Neutrophil (primary cell): ENCODE results near the gene RNF130.

Experiments used
- H3K27ac ChIP-seq: fragments of 200-600 bp; sonication (generic); 2 replicates; pipeline ENCODE4 v1.5.1; 2016; ENCODE audit warnings: mild to moderate bottlenecking, moderate library complexity
- H3K27me3 ChIP-seq: fragments of 200-600 bp; sonication (generic); 2 replicates; pipeline ENCODE4 v1.6.0; 2016; ENCODE audit warnings: mild to moderate bottlenecking
- H3K36me3 ChIP-seq: fragments of 200-600 bp; sonication (generic); 2 replicates; pipeline ENCODE4 v1.5.1; 2017
- H3K4me1 ChIP-seq, 2 experiments: fragments of 200-600 bp in 1 of 2; sonication (generic) in 1 of 2; 1 replicate in 1 of 2; 2 replicates in 1 of 2; pipeline versions ENCODE4 v1.5.1 to v1.6.1; 2013 to 2016; ENCODE audit warnings: low read depth in 1 of 2, low read length in 1 of 2, mild to moderate bottlenecking in 1 of 2, moderate library complexity in 1 of 2; ENCODE audit not compliant: control insufficient read depth in 1 of 2, insufficient read depth in 1 of 2
- H3K4me3 ChIP-seq, 2 experiments: fragments of 200-600 bp in 1 of 2; sonication (generic) in 1 of 2; 1 replicate in 1 of 2; 2 replicates in 1 of 2; pipeline ENCODE4 v1.5.1; 2013 to 2016; ENCODE audit warnings: low read depth in 1 of 2, low read length in 1 of 2, mild to moderate bottlenecking in 1 of 2, moderate library complexity in 1 of 2
- H3K9me3 ChIP-seq: fragments of 200-600 bp; sonication (generic); 2 replicates; pipeline ENCODE4 v1.5.1; 2016
- CTCF ChIP-seq: fragments of 200-600 bp; sonication (generic); IDR thresholded peaks from 2 replicates; pipeline ENCODE4 v1.5.1; 2016; ENCODE audit warnings: antibody characterized with exemption

The RNF130 gene

GRCh38 chr5:179975713-179976134, 95.8 kb downstream of the RNF130 start:
- Histone ChIP-seq H3K27ac (no peak overlapping the region), H3K4me1 (peaks cover 5 to 12% of the 10 kb centered on the region in 2 experiments), H3K27me3 (no peaks in the 10 kb centered on the region), H3K9me3 (no peaks in the 10 kb centered on the region), H3K36me3 (peaks cover 85% of the 10 kb centered on the region), H3K4me3 (no peak overlapping the region)
- TF ChIP-seq CTCF = no peak

- TF ChIP-seq CTCF = no peak
- H3K27me3 ChIP-seq = no peaks in the 10 kb centered on the region
- peaks cover 11 to 18% of the 10 kb centered on the region in 2 experiments for H3K4me1 ChIP-seq
- no peak overlapping the region for H3K4me3 ChIP-seq
- H3K9me3 ChIP-seq = no peaks in the 10 kb centered on the region
- H3K36me3 ChIP-seq = peaks cover 82% of the 10 kb centered on the region
- H3K27ac ChIP-seq = no peak overlapping the region
Observed at GRCh38 chr5:179974946-179975712, 96.4 kb downstream of the RNF130 start.

GRCh38 chr5:179974246-179974945, 97.2 kb downstream of the RNF130 start:
- Histone ChIP-seq H3K4me3 (no peak overlapping the region), H3K9me3 (no peaks in the 10 kb centered on the region), H3K27ac (no peak overlapping the region), H3K27me3 (no peaks in the 10 kb centered on the region), H3K36me3 (peaks cover 82% of the 10 kb centered on the region), H3K4me1 (peaks cover 11 to 18% of the 10 kb centered on the region in 2 experiments)
- no peak for TF ChIP-seq CTCF

- Histone ChIP-seq H3K4me3 (no peak overlapping the region), H3K9me3 (no peaks in the 10 kb centered on the region), H3K27ac (no peak overlapping the region), H3K4me1 (peaks cover 11 to 18% of the 10 kb centered on the region in 2 experiments), H3K36me3 (peaks cover 82% of the 10 kb centered on the region), H3K27me3 (no peaks in the 10 kb centered on the region)
- no peak for TF ChIP-seq CTCF
Observed at GRCh38 chr5:179973391-179973790, 98.2 kb downstream of the RNF130 start.

- TF ChIP-seq CTCF = no peak
- H3K36me3 ChIP-seq = peaks cover 82% of the 10 kb centered on the region
- no peaks in the 10 kb centered on the region for H3K9me3 ChIP-seq
- no peak overlapping the region for H3K27ac ChIP-seq
- H3K27me3 ChIP-seq = no peaks in the 10 kb centered on the region
- no peak overlapping the region for H3K4me3 ChIP-seq
- peaks cover 11 to 18% of the 10 kb centered on the region in 2 experiments for H3K4me1 ChIP-seq
Observed at GRCh38 chr5:179969110-179969509, 102.4 kb downstream of the RNF130 start.
